ENCODE results near the gene MGMT. TPM values are rescaled to one million over a fixed set of nuclear protein-coding genes. Genes with fewer than 3 reads are reported as not detected.
A peak's percentile ranks its signal among the peaks of the same experiment; 100 is the strongest.

Gene MGMT
- total and polyA plus RNA-seq, 4 donors: 28.2 to 79.1 (median 46.0) TPM

DNA sequence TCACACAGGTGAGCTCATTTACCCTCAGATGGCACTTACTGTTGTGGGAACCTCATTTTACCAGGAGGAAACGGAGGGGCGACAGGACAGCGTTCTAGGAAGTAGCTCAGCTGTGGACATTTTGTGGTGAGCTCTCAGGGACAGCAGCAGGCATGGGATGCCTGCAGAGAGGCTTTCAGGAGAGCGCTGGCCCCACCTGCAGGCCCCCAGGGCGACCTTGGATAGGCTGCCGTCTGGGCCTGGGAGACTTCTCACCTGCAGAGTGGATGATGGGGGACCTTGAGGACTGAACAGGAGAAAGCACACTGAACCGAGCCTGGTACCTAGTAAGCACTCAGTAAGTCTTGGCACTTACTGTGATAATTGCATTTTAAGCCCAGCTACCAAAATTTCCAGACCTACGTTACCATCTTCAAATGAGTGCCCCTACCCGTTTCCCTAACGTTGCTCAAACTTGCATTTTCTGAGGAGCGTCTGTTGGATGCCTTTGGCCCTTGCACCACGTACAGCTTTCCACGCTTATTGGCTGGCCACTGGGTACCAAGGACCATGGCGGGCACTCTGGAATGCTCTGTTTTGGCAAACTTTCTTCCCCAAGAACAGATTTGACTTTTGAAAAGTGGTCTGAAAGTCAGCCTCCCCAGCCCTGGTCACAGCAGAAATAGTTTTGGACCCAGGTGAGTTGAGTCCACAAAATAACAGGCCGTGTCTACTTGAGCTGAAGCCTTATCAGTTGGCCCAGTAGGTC lies 273.7 kb downstream of the MGMT start:
- WGBS: 96% methylated on average over 15 of the region's 15 CpGs
- no peak overlapping the region for H3K27ac ChIP-seq (ENCODE audit: low read depth in 1 of 2, low read length in 2 of 2)
- H3K36me3 ChIP-seq (ENCODE audit: control insufficient read depth in 4 of 4, insufficient read depth in 3 of 4, low read depth in 1 of 4, low read length in 3 of 4): peaks cover 0 to 7% (median 0%) of the 10 kb centered on the region in 4 donors
- H3K9me3 ChIP-seq (ENCODE audit: control insufficient read depth in 4 of 4, low read length in 3 of 4): no peaks in the 10 kb centered on the region
- no peak overlapping the region for H3K9ac ChIP-seq (ENCODE audit: low read depth in 1 of 2, low read length in 2 of 2)
- TF ChIP-seq HNF4G (IDR thresholded peaks at IDR 0.05) (no peak), SP1 (IDR thresholded peaks at IDR 0.05) (no peak), HNF4A (conservative IDR thresholded peaks at IDR 0.05) (no peak), JUND (IDR thresholded peaks at IDR 0.05) (no peak), NR2F2 (IDR thresholded peaks at IDR 0.05) (no peak), RAD21 (IDR thresholded peaks at IDR 0.05) (no peak), TAF1 (conservative IDR thresholded peaks at IDR 0.05) (no peak), FOXA1 (IDR thresholded peaks at IDR 0.05) (no peak), GABPA (IDR thresholded peaks at IDR 0.05 in 1 of 2, conservative IDR thresholded peaks at IDR 0.05 in 1 of 2) (no peak), RXRA (IDR thresholded peaks at IDR 0.05) (no peak)
- TF ChIP-seq, protein P1, sequence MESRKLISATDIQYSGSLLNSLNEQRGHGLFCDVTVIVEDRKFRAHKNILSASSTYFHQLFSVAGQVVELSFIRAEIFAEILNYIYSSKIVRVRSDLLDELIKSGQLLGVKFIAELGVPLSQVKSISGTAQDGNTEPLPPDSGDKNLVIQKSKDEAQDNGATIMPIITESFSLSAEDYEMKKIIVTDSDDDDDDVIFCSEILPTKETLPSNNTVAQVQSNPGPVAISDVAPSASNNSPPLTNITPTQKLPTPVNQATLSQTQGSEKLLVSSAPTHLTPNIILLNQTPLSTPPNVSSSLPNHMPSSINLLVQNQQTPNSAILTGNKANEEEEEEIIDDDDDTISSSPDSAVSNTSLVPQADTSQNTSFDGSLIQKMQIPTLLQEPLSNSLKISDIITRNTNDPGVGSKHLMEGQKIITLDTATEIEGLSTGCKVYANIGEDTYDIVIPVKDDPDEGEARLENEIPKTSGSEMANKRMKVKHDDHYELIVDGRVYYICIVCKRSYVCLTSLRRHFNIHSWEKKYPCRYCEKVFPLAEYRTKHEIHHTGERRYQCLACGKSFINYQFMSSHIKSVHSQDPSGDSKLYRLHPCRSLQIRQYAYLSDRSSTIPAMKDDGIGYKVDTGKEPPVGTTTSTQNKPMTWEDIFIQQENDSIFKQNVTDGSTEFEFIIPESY (IDR thresholded peaks at IDR 0.05): no peak
- TF ChIP-seq, protein P2, sequence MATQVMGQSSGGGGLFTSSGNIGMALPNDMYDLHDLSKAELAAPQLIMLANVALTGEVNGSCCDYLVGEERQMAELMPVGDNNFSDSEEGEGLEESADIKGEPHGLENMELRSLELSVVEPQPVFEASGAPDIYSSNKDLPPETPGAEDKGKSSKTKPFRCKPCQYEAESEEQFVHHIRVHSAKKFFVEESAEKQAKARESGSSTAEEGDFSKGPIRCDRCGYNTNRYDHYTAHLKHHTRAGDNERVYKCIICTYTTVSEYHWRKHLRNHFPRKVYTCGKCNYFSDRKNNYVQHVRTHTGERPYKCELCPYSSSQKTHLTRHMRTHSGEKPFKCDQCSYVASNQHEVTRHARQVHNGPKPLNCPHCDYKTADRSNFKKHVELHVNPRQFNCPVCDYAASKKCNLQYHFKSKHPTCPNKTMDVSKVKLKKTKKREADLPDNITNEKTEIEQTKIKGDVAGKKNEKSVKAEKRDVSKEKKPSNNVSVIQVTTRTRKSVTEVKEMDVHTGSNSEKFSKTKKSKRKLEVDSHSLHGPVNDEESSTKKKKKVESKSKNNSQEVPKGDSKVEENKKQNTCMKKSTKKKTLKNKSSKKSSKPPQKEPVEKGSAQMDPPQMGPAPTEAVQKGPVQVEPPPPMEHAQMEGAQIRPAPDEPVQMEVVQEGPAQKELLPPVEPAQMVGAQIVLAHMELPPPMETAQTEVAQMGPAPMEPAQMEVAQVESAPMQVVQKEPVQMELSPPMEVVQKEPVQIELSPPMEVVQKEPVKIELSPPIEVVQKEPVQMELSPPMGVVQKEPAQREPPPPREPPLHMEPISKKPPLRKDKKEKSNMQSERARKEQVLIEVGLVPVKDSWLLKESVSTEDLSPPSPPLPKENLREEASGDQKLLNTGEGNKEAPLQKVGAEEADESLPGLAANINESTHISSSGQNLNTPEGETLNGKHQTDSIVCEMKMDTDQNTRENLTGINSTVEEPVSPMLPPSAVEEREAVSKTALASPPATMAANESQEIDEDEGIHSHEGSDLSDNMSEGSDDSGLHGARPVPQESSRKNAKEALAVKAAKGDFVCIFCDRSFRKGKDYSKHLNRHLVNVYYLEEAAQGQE (IDR thresholded peaks at IDR 0.05): no peak
- TF ChIP-seq, protein P3, sequence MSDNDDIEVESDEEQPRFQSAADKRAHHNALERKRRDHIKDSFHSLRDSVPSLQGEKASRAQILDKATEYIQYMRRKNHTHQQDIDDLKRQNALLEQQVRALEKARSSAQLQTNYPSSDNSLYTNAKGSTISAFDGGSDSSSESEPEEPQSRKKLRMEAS (IDR thresholded peaks at IDR 0.05): no peak
- TF ChIP-seq, protein P4, sequence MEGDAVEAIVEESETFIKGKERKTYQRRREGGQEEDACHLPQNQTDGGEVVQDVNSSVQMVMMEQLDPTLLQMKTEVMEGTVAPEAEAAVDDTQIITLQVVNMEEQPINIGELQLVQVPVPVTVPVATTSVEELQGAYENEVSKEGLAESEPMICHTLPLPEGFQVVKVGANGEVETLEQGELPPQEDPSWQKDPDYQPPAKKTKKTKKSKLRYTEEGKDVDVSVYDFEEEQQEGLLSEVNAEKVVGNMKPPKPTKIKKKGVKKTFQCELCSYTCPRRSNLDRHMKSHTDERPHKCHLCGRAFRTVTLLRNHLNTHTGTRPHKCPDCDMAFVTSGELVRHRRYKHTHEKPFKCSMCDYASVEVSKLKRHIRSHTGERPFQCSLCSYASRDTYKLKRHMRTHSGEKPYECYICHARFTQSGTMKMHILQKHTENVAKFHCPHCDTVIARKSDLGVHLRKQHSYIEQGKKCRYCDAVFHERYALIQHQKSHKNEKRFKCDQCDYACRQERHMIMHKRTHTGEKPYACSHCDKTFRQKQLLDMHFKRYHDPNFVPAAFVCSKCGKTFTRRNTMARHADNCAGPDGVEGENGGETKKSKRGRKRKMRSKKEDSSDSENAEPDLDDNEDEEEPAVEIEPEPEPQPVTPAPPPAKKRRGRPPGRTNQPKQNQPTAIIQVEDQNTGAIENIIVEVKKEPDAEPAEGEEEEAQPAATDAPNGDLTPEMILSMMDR (IDR thresholded peaks at IDR 0.05; ENCODE audit: low read depth, low read length, missing input control): no peak
- H3K4me3 ChIP-seq (ENCODE audit: low read depth in 1 of 3, low read length in 3 of 3): no peak overlapping the region
- H3K4me1 ChIP-seq (ENCODE audit: control insufficient read depth in 4 of 4, insufficient read depth in 4 of 4, low read length in 3 of 4): peaks cover 0 to 9% (median 5%) of the 10 kb centered on the region in 4 donors
- no peaks in the 10 kb centered on the region for H3K27me3 ChIP-seq (ENCODE audit: control insufficient read depth in 4 of 4, insufficient read depth in 4 of 4, low read length in 3 of 4)
- peak; percentile 22 for DNase-seq (ENCODE audit: low spot score)

Measured in liver (tissue), 9 donors.